ENCODE measurements around the gene STXBP5. TPM values are rescaled to one million over a fixed set of nuclear protein-coding genes. Genes with fewer than 3 reads are reported as not detected.

Gene STXBP5
- polyA plus RNA-seq, 2 of the 4 experiments (the other 2 are of a cell fraction): 10.8 to 17.8 TPM

DNA sequence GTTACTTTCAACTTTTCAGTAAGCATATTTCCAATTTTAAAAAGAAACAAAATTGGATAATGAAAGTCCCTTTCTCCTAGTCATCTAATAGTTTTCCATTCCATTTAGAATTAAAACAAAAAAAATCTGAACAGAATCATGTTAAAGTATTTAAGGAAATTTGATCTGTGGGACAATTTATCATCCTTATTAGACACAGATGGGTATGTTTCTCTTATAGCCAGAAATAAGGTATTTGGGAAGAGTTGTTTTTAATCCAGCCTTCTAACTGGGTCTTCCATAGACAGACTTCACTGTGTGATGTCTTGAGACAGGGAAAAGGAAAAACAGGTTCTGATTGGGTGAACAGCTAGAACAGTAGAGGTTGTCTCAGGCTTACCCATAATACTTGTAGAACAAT, 39.5 kb upstream of the STXBP5 start:
- CTCF ChIA-PET: no interaction called here

DNA sequence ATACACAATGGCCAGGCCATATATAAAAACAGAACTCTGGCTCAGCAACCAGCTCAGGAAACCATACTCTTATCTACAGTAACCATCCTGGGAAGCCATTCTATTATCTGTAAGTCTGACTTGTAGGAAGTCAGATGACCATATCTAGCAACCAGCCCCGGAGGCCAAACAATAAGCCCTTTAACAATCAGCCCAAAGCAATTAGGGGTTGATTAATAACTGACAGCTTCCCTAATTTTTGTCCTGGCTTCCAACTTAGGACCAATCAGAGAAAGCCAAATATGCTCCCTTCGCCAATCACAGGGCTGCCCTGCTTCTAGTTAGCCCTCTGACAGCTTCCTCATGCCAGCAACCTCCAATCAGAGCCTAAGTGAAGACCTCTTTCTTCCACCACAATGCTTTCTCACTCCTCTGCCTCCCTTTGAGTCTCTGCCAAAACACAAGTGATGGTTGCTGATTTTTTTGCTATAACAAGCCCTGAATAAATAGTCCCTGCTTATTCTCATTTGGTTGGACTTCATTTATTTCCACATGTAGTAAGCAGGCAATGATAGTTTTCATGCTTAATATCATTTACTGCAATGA, 37.8 kb upstream of the STXBP5 start:
- no peak overlapping the region for H3K4me3 ChIP-seq
- H3K4me1 ChIP-seq: peaks cover 27% of the 10 kb centered on the region; the same call in 2 of the 3 replicates
- no peak for DNase-seq (ENCODE audit: low read depth in 1 of 2, low spot score in 1 of 2)
- no peak for FAIRE-seq
- no peak overlapping the region for H3K27ac ChIP-seq
- no peak for TF ChIP-seq TFCP2L1 (CRISPR knock-in tag; IDR thresholded peaks at IDR 0.05)
- no peak for TF ChIP-seq EP300 (IDR thresholded peaks at IDR 0.05)
- TF ChIP-seq HEYL (CRISPR knock-in tag; IDR thresholded peaks at IDR 0.05): no peak
- TF ChIP-seq, protein P1, sequence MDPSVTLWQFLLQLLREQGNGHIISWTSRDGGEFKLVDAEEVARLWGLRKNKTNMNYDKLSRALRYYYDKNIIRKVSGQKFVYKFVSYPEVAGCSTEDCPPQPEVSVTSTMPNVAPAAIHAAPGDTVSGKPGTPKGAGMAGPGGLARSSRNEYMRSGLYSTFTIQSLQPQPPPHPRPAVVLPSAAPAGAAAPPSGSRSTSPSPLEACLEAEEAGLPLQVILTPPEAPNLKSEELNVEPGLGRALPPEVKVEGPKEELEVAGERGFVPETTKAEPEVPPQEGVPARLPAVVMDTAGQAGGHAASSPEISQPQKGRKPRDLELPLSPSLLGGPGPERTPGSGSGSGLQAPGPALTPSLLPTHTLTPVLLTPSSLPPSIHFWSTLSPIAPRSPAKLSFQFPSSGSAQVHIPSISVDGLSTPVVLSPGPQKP (IDR thresholded peaks at IDR 0.05; ENCODE audit: low read depth, low read length): no peak
- TF ChIP-seq HDAC2 (IDR thresholded peaks at IDR 0.05): no peak
- no peak for TF ChIP-seq PBX3 (IDR thresholded peaks at IDR 0.05)
- no peak for TF ChIP-seq POLR2AphosphoS2 (conservative IDR thresholded peaks at IDR 0.05; ENCODE audit: low read length)
- no peak for TF ChIP-seq REST (IDR thresholded peaks at IDR 0.05)
- no peak for TF ChIP-seq HOXA7 (CRISPR knock-in tag; IDR thresholded peaks at IDR 0.05)
- no peak for TF ChIP-seq RCOR1 (IDR thresholded peaks at IDR 0.05; ENCODE audit: low read depth, low read length)
- no peak for TF ChIP-seq FOXS1 (CRISPR knock-in tag; IDR thresholded peaks at IDR 0.05)
- no peak for TF ChIP-seq RARB (CRISPR knock-in tag; IDR thresholded peaks at IDR 0.05)
- no peak for TF ChIP-seq SREBF2 (IDR thresholded peaks at IDR 0.05)
- no peak for TF ChIP-seq FOSL2 (IDR thresholded peaks at IDR 0.05)
- no peak for TF ChIP-seq FOSL2 (CRISPR knock-in tag; IDR thresholded peaks at IDR 0.05)
- no peak for TF ChIP-seq MAFK (IDR thresholded peaks at IDR 0.05; ENCODE audit: partially characterized antibody)
- no peak for TF ChIP-seq RFX5 (IDR thresholded peaks at IDR 0.05)
- TF ChIP-seq CBX8 (IDR thresholded peaks at IDR 0.05): no peak
- TF ChIP-seq NPAS2 (CRISPR knock-in tag; IDR thresholded peaks at IDR 0.05; ENCODE audit: borderline replicate concordance): no peak
- H3K4me2 ChIP-seq: no peak overlapping the region
- 81% methylated on average over 2 of the region's 2 CpGs for WGBS (ENCODE audit: missing lambda C conversion rate)
- POLR2A ChIA-PET: no interaction called here
- no peak for ATAC-seq
- CTCF ChIA-PET: no interaction called here
- H3K9me3 ChIP-seq: no peaks in the 10 kb centered on the region

More for the DNA sequence above, 39.5 kb upstream of the STXBP5 start:
- H3K9me3 ChIP-seq: no peaks in the 10 kb centered on the region
- H3K4me1 ChIP-seq: peaks cover 17% of the 10 kb centered on the region; the same call in 2 of the 3 replicates
- FAIRE-seq (no peak), ATAC-seq (no peak), DNase-seq (ENCODE audit: low read depth in 1 of 2, low spot score in 1 of 2) (no peak)
- H3K4me2 ChIP-seq: no peak overlapping the region
- H3K27ac ChIP-seq: no peak overlapping the region
- TF ChIP-seq MAFK (IDR thresholded peaks at IDR 0.05; ENCODE audit: partially characterized antibody) (no peak), CHD2 (IDR thresholded peaks at IDR 0.05; ENCODE audit: low read length, partially characterized antibody) (no peak), RCOR1 (IDR thresholded peaks at IDR 0.05; ENCODE audit: low read depth, low read length) (no peak), JUNB (IDR thresholded peaks at IDR 0.05) (no peak), MAX (IDR thresholded peaks at IDR 0.05) (no peak), SREBF2 (IDR thresholded peaks at IDR 0.05) (no peak), RARB (CRISPR knock-in tag; IDR thresholded peaks at IDR 0.05) (no peak), CBX8 (IDR thresholded peaks at IDR 0.05) (no peak)
- TF ChIP-seq, protein P2, sequence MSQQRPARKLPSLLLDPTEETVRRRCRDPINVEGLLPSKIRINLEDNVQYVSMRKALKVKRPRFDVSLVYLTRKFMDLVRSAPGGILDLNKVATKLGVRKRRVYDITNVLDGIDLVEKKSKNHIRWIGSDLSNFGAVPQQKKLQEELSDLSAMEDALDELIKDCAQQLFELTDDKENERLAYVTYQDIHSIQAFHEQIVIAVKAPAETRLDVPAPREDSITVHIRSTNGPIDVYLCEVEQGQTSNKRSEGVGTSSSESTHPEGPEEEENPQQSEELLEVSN (IDR thresholded peaks at IDR 0.05; ENCODE audit: borderline replicate concordance, low read depth): no peak
- H3K4me3 ChIP-seq: no peak overlapping the region
- POLR2A ChIA-PET: no interaction called here

Data from A549 (cell line).